ENCODE results near the gene BPI. TPM values are rescaled to one million over a fixed set of nuclear protein-coding genes. Genes with fewer than 3 reads are reported as not detected.

BPI gene
- total RNA-seq, 2 donors from 2014 or later: 0.41 to 4.5 TPM

GRCh38 chr20:38305541-38305940 lies 1.6 kb downstream of the BPI start:
- Histone ChIP-seq H3K27me3 (replicated peaks; ENCODE audit: insufficient read depth) (no peaks in the 10 kb centered on the region), H3K9me3 (no peaks in the 10 kb centered on the region), H3K4me3 (no peak overlapping the region), H3K4me1 (replicated peaks) (no peaks in the 10 kb centered on the region), H3K27ac (no peak overlapping the region), H3K36me3 (no peaks in the 10 kb centered on the region)
- TF ChIP-seq POLR2A (IDR thresholded peaks at IDR 0.05) (no peak), CTCF (IDR thresholded peaks at IDR 0.05) (no peak), POLR2AphosphoS5 (IDR thresholded peaks at IDR 0.05) (no peak)
- intact Hi-C loops (cut with DNase I): loop anchor here (2.0 kb wide), 1 partner anchor 75 kb away; no protein-coding TSS in a partner anchor
- 93% methylated on average over 4 of the region's 4 CpGs for WGBS
- no peak for DNase-seq (ENCODE audit: low spot score)

- H3K9me3 ChIP-seq: no peaks in the 10 kb centered on the region
- no peaks in the 10 kb centered on the region for H3K27me3 ChIP-seq (replicated peaks; ENCODE audit: insufficient read depth)
- intact Hi-C loops (cut with DNase I): no loop called here
- H3K36me3 ChIP-seq: no peaks in the 10 kb centered on the region
- H3K4me3 ChIP-seq: no peak overlapping the region
- WGBS: 91% methylated on average over 6 of the region's 6 CpGs
- no peak overlapping the region for H3K27ac ChIP-seq
- DNase-seq (ENCODE audit: low spot score): no peak
- no peaks in the 10 kb centered on the region for H3K4me1 ChIP-seq (replicated peaks)
- TF ChIP-seq CTCF (IDR thresholded peaks at IDR 0.05) (no peak), POLR2A (IDR thresholded peaks at IDR 0.05) (no peak), POLR2AphosphoS5 (IDR thresholded peaks at IDR 0.05) (no peak)
These were observed 2.4 kb downstream of the BPI start for GRCh38 chr20:38306379-38306778.

GRCh38 chr20:38307371-38308046 lies 3.6 kb downstream of the BPI start:
- Histone ChIP-seq H3K27me3 (replicated peaks; ENCODE audit: insufficient read depth) (no peaks in the 10 kb centered on the region), H3K9me3 (no peaks in the 10 kb centered on the region), H3K4me3 (no peak overlapping the region), H3K27ac (no peak overlapping the region), H3K4me1 (replicated peaks) (no peaks in the 10 kb centered on the region), H3K36me3 (no peaks in the 10 kb centered on the region)
- TF ChIP-seq POLR2A (IDR thresholded peaks at IDR 0.05) (no peak), POLR2AphosphoS5 (IDR thresholded peaks at IDR 0.05) (no peak), CTCF (IDR thresholded peaks at IDR 0.05) (no peak)
- DNase-seq (ENCODE audit: low spot score): no peak
- WGBS: 87% methylated on average over 8 of the region's 8 CpGs
- intact Hi-C loops (cut with DNase I): no loop called here

- Histone ChIP-seq H3K36me3 (no peaks in the 10 kb centered on the region), H3K27me3 (replicated peaks; ENCODE audit: insufficient read depth) (no peaks in the 10 kb centered on the region), H3K4me3 (no peak overlapping the region), H3K4me1 (replicated peaks) (no peaks in the 10 kb centered on the region), H3K9me3 (no peaks in the 10 kb centered on the region), H3K27ac (no peak overlapping the region)
- no peak for TF ChIP-seq CTCF (IDR thresholded peaks at IDR 0.05)
- no peak for TF ChIP-seq POLR2A (IDR thresholded peaks at IDR 0.05)
- TF ChIP-seq POLR2AphosphoS5 (IDR thresholded peaks at IDR 0.05): no peak
- intact Hi-C loops (cut with DNase I): no loop called here
- 55% methylated on average over 4 of the region's 4 CpGs for WGBS
- DNase-seq (ENCODE audit: low spot score): no peak
These were observed 4.1 kb downstream of the BPI start for GRCh38 chr20:38308047-38308438.

- TF ChIP-seq POLR2AphosphoS5 (IDR thresholded peaks at IDR 0.05): no peak
- no peak for TF ChIP-seq POLR2A (IDR thresholded peaks at IDR 0.05)
- TF ChIP-seq CTCF (IDR thresholded peaks at IDR 0.05): no peak
These were observed 4.5 kb downstream of the BPI start for GRCh38 chr20:38308447-38308846.

More at GRCh38 chr20:38308447-38308846, 4.5 kb downstream of the BPI start:
- no peaks in the 10 kb centered on the region for H3K4me1 ChIP-seq (replicated peaks)
- H3K27ac ChIP-seq: no peak overlapping the region
- H3K27me3 ChIP-seq (replicated peaks; ENCODE audit: insufficient read depth): no peaks in the 10 kb centered on the region
- intact Hi-C loops (cut with DNase I): no loop called here
- no peaks in the 10 kb centered on the region for H3K36me3 ChIP-seq
- DNase-seq (ENCODE audit: low spot score): no peak
- H3K9me3 ChIP-seq: no peaks in the 10 kb centered on the region
- no peak overlapping the region for H3K4me3 ChIP-seq
- WGBS: 58% methylated on average over 1 of the region's 1 CpG
